ENCODE data around the gene TOE1. TPM values are rescaled to one million over a fixed set of nuclear protein-coding genes. Genes with fewer than 3 reads are reported as not detected.

TOE1 gene
- total and polyA plus RNA-seq, 2 of the 8 experiments (the other 6 are each of a cell fraction or from before 2014, with no cell fraction given) = 15.2 to 25.8 TPM

DNA sequence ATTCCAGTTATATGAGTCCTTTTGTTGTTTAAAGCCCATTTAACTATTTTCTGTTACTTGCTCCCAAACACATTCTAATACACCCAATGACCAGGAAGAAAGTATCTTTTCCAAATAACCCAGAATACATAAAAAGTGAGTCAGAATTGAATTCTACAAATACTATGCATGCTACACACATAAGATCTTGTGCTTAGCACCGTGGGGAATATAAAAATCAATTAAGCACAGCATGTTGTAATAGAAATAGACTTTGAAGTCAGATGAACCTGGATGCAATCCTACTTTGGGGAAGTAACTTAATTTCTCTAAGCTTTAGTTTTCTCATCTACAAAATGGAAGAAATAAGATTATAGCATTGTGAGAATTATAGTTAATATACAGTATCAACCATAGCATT is 40.8 kb downstream of the TOE1 start (continued):
- no peak for TF ChIP-seq CTCF (IDR thresholded peaks at IDR 0.05; ENCODE audit: control extremely low read depth in 1 of 3, insufficient read depth in 1 of 3, low read depth in 1 of 3, low read length in 3 of 3)
